ENCODE measurements around the gene PTPRCAP.

PTPRCAP gene

GRCh38 chr11:67439321-67440228 is 2.1 kb upstream of the PTPRCAP start:
- Mint-ChIP-seq H3K36me3 (ENCODE audit: low read depth) (peaks cover 21% of the 10 kb centered on the region), H3K27ac (peak overlapping the region; percentile 94), H3K27me3 (no peaks in the 10 kb centered on the region), H3K4me1 (ENCODE audit: low read depth) (peaks cover 68% of the 10 kb centered on the region), H3K4me3 (peak overlapping the region; percentile 91), H3K9me3 (no peaks in the 10 kb centered on the region)

GRCh38 chr11:67438158-67438902 is 848 bp upstream of the PTPRCAP start:
- peaks cover 70% of the 10 kb centered on the region for H3K4me1 Mint-ChIP-seq (ENCODE audit: low read depth)
- H3K27ac Mint-ChIP-seq, result peak overlapping the region; percentile 95
- H3K9me3 Mint-ChIP-seq, result no peaks in the 10 kb centered on the region
- H3K36me3 Mint-ChIP-seq (ENCODE audit: low read depth), result peaks cover 21% of the 10 kb centered on the region
- peak overlapping the region; percentile 91 for H3K4me3 Mint-ChIP-seq
- H3K27me3 Mint-ChIP-seq, result no peaks in the 10 kb centered on the region

- H3K9me3 Mint-ChIP-seq, result no peaks in the 10 kb centered on the region
- H3K27ac Mint-ChIP-seq, result peak overlapping the region; percentile 95
- H3K27me3 Mint-ChIP-seq, result no peaks in the 10 kb centered on the region
- peaks cover 74% of the 10 kb centered on the region for H3K4me1 Mint-ChIP-seq (ENCODE audit: low read depth)
- H3K36me3 Mint-ChIP-seq (ENCODE audit: low read depth), result peaks cover 21% of the 10 kb centered on the region
- H3K4me3 Mint-ChIP-seq, result peak overlapping the region; percentile 91
Measured at GRCh38 chr11:67437809-67438157, 301 bp upstream of the PTPRCAP start.

- Mint-ChIP-seq H3K4me1 (ENCODE audit: low read depth) (peaks cover 74% of the 10 kb centered on the region), H3K4me3 (peak overlapping the region; percentile 91), H3K27me3 (no peaks in the 10 kb centered on the region), H3K27ac (peak overlapping the region; percentile 98), H3K9me3 (no peaks in the 10 kb centered on the region), H3K36me3 (ENCODE audit: low read depth) (peaks cover 30% of the 10 kb centered on the region)
Measured at GRCh38 chr11:67436459-67437081, 912 bp downstream of the PTPRCAP start.

GRCh38 chr11:67435727-67436458 is 1.6 kb downstream of the PTPRCAP start:
- no peaks in the 10 kb centered on the region for H3K27me3 Mint-ChIP-seq
- peak overlapping the region; percentile 98 for H3K27ac Mint-ChIP-seq
- no peaks in the 10 kb centered on the region for H3K9me3 Mint-ChIP-seq
- H3K4me1 Mint-ChIP-seq (ENCODE audit: low read depth), result peaks cover 70% of the 10 kb centered on the region
- H3K4me3 Mint-ChIP-seq, result peak overlapping the region; percentile 91
- H3K36me3 Mint-ChIP-seq (ENCODE audit: low read depth), result peaks cover 30% of the 10 kb centered on the region

- peak overlapping the region; percentile 91 for H3K4me3 Mint-ChIP-seq
- no peaks in the 10 kb centered on the region for H3K27me3 Mint-ChIP-seq
- no peaks in the 10 kb centered on the region for H3K9me3 Mint-ChIP-seq
- H3K27ac Mint-ChIP-seq, result peak overlapping the region; percentile 93
- H3K36me3 Mint-ChIP-seq (ENCODE audit: low read depth), result peaks cover 34% of the 10 kb centered on the region
- H3K4me1 Mint-ChIP-seq (ENCODE audit: low read depth), result peaks cover 68% of the 10 kb centered on the region
Measured at GRCh38 chr11:67435031-67435726, 2.3 kb downstream of the PTPRCAP start.

GRCh38 chr11:67434395-67434881 is 3.0 kb downstream of the PTPRCAP start:
- Mint-ChIP-seq H3K9me3 (no peaks in the 10 kb centered on the region), H3K36me3 (ENCODE audit: low read depth) (peaks cover 34% of the 10 kb centered on the region), H3K4me3 (peak overlapping the region; percentile 51), H3K4me1 (ENCODE audit: low read depth) (peaks cover 68% of the 10 kb centered on the region), H3K27ac (peak overlapping the region; percentile 87), H3K27me3 (no peaks in the 10 kb centered on the region)

GRCh38 chr11:67433536-67434394 is 3.7 kb downstream of the PTPRCAP start:
- Mint-ChIP-seq H3K27me3 (no peaks in the 10 kb centered on the region), H3K27ac (peak overlapping the region; percentile 87), H3K36me3 (ENCODE audit: low read depth) (peaks cover 34% of the 10 kb centered on the region), H3K9me3 (no peaks in the 10 kb centered on the region), H3K4me1 (ENCODE audit: low read depth) (peaks cover 66% of the 10 kb centered on the region), H3K4me3 (peak overlapping the region; percentile 51)

- Mint-ChIP-seq H3K4me3 (no peak overlapping the region), H3K9me3 (no peaks in the 10 kb centered on the region), H3K27me3 (no peaks in the 10 kb centered on the region), H3K4me1 (ENCODE audit: low read depth) (peaks cover 68% of the 10 kb centered on the region), H3K27ac (peak overlapping the region; percentile 47), H3K36me3 (ENCODE audit: low read depth) (peaks cover 31% of the 10 kb centered on the region)
Measured at GRCh38 chr11:67432655-67433349, 4.7 kb downstream of the PTPRCAP start.

GRCh38 chr11:67431346-67432249 is 5.9 kb downstream of the PTPRCAP start:
- Mint-ChIP-seq H3K27ac (peak overlapping the region; percentile 52), H3K36me3 (ENCODE audit: low read depth) (peaks cover 26% of the 10 kb centered on the region), H3K9me3 (no peaks in the 10 kb centered on the region), H3K4me3 (peak overlapping the region; percentile 32), H3K4me1 (ENCODE audit: low read depth) (peaks cover 72% of the 10 kb centered on the region), H3K27me3 (no peaks in the 10 kb centered on the region)

GRCh38 chr11:67429722-67430121 is 7.8 kb downstream of the PTPRCAP start:
- H3K27ac Mint-ChIP-seq, result no peak overlapping the region
- H3K9me3 Mint-ChIP-seq, result no peaks in the 10 kb centered on the region
- H3K36me3 Mint-ChIP-seq (ENCODE audit: low read depth), result peaks cover 12% of the 10 kb centered on the region
- H3K4me1 Mint-ChIP-seq (ENCODE audit: low read depth), result peaks cover 59% of the 10 kb centered on the region
- H3K4me3 Mint-ChIP-seq, result peak overlapping the region; percentile 98
- no peaks in the 10 kb centered on the region for H3K27me3 Mint-ChIP-seq

All from stimulated activated naive CD8-positive, alpha-beta T cell treated with anti-CD3 and anti-CD28 coated beads, Interleukin-15, Interleukin-2, amounts not matched to agents 100 ng/mL and 50 ng/mL, for 24 hours (primary cell).